ENCODE data around the gene CD163.

Gene CD163

GRCh38 chr12:7450667-7451066 lies 52.9 kb downstream of the CD163 start:
- Histone ChIP-seq H3K4me2 (no peak overlapping the region), H3K27me3 (ENCODE audit: insufficient read depth, low read depth) (no peaks in the 10 kb centered on the region), H3K79me2 (ENCODE audit: insufficient read depth, low read depth) (no peaks in the 10 kb centered on the region), H3K9ac (no peak overlapping the region), H4K20me1 (ENCODE audit: insufficient read depth) (no peaks in the 10 kb centered on the region), H3K27ac (no peak overlapping the region), H3K4me3 (IDR thresholded peaks at IDR 0.05; ENCODE audit: insufficient read depth, low read depth, low read length) (no peak overlapping the region), H3K36me3 (ENCODE audit: insufficient read depth) (no peaks in the 10 kb centered on the region), H2AFZ (ENCODE audit: low read depth) (no peak overlapping the region), H3K4me1 (ENCODE audit: low read depth, poor library complexity, severe bottlenecking) (no peaks in the 10 kb centered on the region)
- TF ChIP-seq CTCF (conservative IDR thresholded peaks at IDR 0.05; ENCODE audit: low read depth, low read length) = no peak

- no peak overlapping the region for H3K27ac ChIP-seq
- no peak overlapping the region for H3K4me2 ChIP-seq
- H4K20me1 ChIP-seq (ENCODE audit: insufficient read depth) = no peaks in the 10 kb centered on the region
- no peaks in the 10 kb centered on the region for H3K27me3 ChIP-seq (ENCODE audit: insufficient read depth, low read depth)
- no peaks in the 10 kb centered on the region for H3K36me3 ChIP-seq (ENCODE audit: insufficient read depth)
- no peak overlapping the region for H3K4me3 ChIP-seq (IDR thresholded peaks at IDR 0.05; ENCODE audit: insufficient read depth, low read depth, low read length)
- H3K9ac ChIP-seq = no peak overlapping the region
- no peaks in the 10 kb centered on the region for H3K4me1 ChIP-seq (ENCODE audit: low read depth, poor library complexity, severe bottlenecking)
- H2AFZ ChIP-seq (ENCODE audit: low read depth) = no peak overlapping the region
- no peak for TF ChIP-seq CTCF (conservative IDR thresholded peaks at IDR 0.05; ENCODE audit: low read depth, low read length)
- H3K79me2 ChIP-seq (ENCODE audit: insufficient read depth, low read depth) = no peaks in the 10 kb centered on the region
Measured at GRCh38 chr12:7448099-7448498, 55.5 kb downstream of the CD163 start.

GRCh38 chr12:7444537-7444936 lies 59.0 kb downstream of the CD163 start:
- no peak overlapping the region for H3K4me3 ChIP-seq (IDR thresholded peaks at IDR 0.05; ENCODE audit: insufficient read depth, low read depth, low read length)
- no peak for TF ChIP-seq CTCF (conservative IDR thresholded peaks at IDR 0.05; ENCODE audit: low read depth, low read length)

GRCh38 chr12:7444076-7444475 lies 59.5 kb downstream of the CD163 start, which contains the start of gene CD163L1:
CD163L1 (minus strand) TSS chr12:7444153; CDS start chr12:7444127, 26 bp downstream.
- H2AFZ ChIP-seq (ENCODE audit: low read depth) = no peak within 1 kb of the TSS
- no peak within 1 kb of the TSS for H3K27ac ChIP-seq
- H3K79me2 ChIP-seq (ENCODE audit: insufficient read depth, low read depth) = no peaks in the 10 kb centered on the region
- TF ChIP-seq CTCF (conservative IDR thresholded peaks at IDR 0.05; ENCODE audit: low read depth, low read length) = no peak
- H3K9ac ChIP-seq = no peak within 1 kb of the TSS
- H3K4me1 ChIP-seq (ENCODE audit: low read depth, poor library complexity, severe bottlenecking) = no peaks in the 10 kb centered on the region
- H3K36me3 ChIP-seq (ENCODE audit: insufficient read depth) = no peaks in the 10 kb centered on the region
- H3K4me3 ChIP-seq (IDR thresholded peaks at IDR 0.05; ENCODE audit: insufficient read depth, low read depth, low read length) = no peak within 1 kb of the TSS
- no peaks in the 10 kb centered on the region for H3K27me3 ChIP-seq (ENCODE audit: insufficient read depth, low read depth)
- H4K20me1 ChIP-seq (ENCODE audit: insufficient read depth) = no peaks in the 10 kb centered on the region
- no peak within 1 kb of the TSS for H3K4me2 ChIP-seq

More at GRCh38 chr12:7444537-7444936, 59.0 kb downstream of the CD163 start:
- H3K4me2 ChIP-seq = no peak overlapping the region
- H4K20me1 ChIP-seq (ENCODE audit: insufficient read depth) = no peaks in the 10 kb centered on the region
- H3K79me2 ChIP-seq (ENCODE audit: insufficient read depth, low read depth) = no peaks in the 10 kb centered on the region
- no peaks in the 10 kb centered on the region for H3K4me1 ChIP-seq (ENCODE audit: low read depth, poor library complexity, severe bottlenecking)
- no peak overlapping the region for H3K27ac ChIP-seq
- no peaks in the 10 kb centered on the region for H3K36me3 ChIP-seq (ENCODE audit: insufficient read depth)
- no peaks in the 10 kb centered on the region for H3K27me3 ChIP-seq (ENCODE audit: insufficient read depth, low read depth)
- H2AFZ ChIP-seq (ENCODE audit: low read depth) = no peak overlapping the region
- no peak overlapping the region for H3K9ac ChIP-seq
